Panc1 (cell line): ENCODE data around the gene MAD1L1. TPM values are rescaled to one million over a fixed set of nuclear protein-coding genes. Genes with fewer than 3 reads are reported as not detected.

Experiments used
- ATAC-seq: fragments of 200-7000 bp; cut with Tn5 transposase; 2 replicates; pipeline ENCODE4 v1.9.1; 2020; ENCODE audit warnings: mild to moderate bottlenecking, moderate library complexity
- BruUV-seq: library from RNA; stranded (reverse); fragments of 400-500 nt; replicated peaks from 2 replicates; lab custom pipeline; 2021; lab: Mats Ljungman, UMichigan
- CTCF ChIA-PET: fragments of 300-600 bp; sonication (Branson Sonifier 250); formaldehyde crosslinking; loops from one replicate; lab custom pipeline; 2022; ENCODE audit warnings: antibody characterized with exemption; lab: Charles Lee
- POLR2A ChIA-PET: fragments of 300-600 bp; sonication (Branson Sonifier 250); formaldehyde crosslinking; loops from one replicate; lab custom pipeline; 2022; ENCODE audit warnings: antibody characterized with exemption; lab: Charles Lee
- DNase-seq: peaks from one replicate; pipeline ENCODE4 v3.0.0-alpha.2; 2010; ENCODE audit warnings: low read depth, low spot score
- H3K27ac ChIP-seq: 2 replicates; pipeline ENCODE4 v1.5.1; 2011; ENCODE audit warnings: mild to moderate bottlenecking, low read length, inconsistent platforms
- H3K27me3 ChIP-seq: fragments of 200-500 bp; sonication (Bioruptor generic); 2 replicates; pipeline ENCODE4 v1.6.0; 2014; ENCODE audit warnings: low read length, inconsistent platforms; ENCODE audit not compliant: control insufficient read depth, insufficient read depth
- H3K36me3 ChIP-seq: fragments of 200-500 bp; sonication (Bioruptor generic); 2 replicates; pipeline ENCODE4 v1.5.1; 2014; ENCODE audit warnings: inconsistent platforms, mild to moderate bottlenecking, low read length, moderate library complexity; ENCODE audit not compliant: control insufficient read depth, insufficient read depth
- H3K4me1 ChIP-seq: 2 replicates; pipeline ENCODE4 v1.5.1; 2011; ENCODE audit warnings: inconsistent platforms, mild to moderate bottlenecking, low read length, moderate library complexity; ENCODE audit not compliant: control insufficient read depth, insufficient read depth
- H3K4me3 ChIP-seq, 2 experiments: 2 replicates each; pipeline ENCODE4 v1.5.1; 2011 to 2012; ENCODE audit warnings: low read depth in 2 of 2, low read length in 2 of 2, mild to moderate bottlenecking in 2 of 2, inconsistent platforms in 1 of 2, moderate library complexity in 1 of 2
- H3K9me3 ChIP-seq: fragments of 200-500 bp; sonication (Bioruptor generic); 2 replicates; pipeline ENCODE4 v1.5.1; 2014; ENCODE audit warnings: low read depth, mild to moderate bottlenecking, inconsistent platforms, low read length, moderate library complexity; ENCODE audit not compliant: control insufficient read depth, insufficient read depth
- POLR2AphosphoS5 ChIP-seq: IDR thresholded peaks from 2 replicates; pipeline ENCODE4 v1.6.1; 2012; ENCODE audit warnings: mild to moderate bottlenecking, low read depth, low read length, moderate library complexity
- SIN3A ChIP-seq: IDR thresholded peaks from 2 replicates; pipeline ENCODE4 v1.6.1; 2012; ENCODE audit warnings: low read depth, mild to moderate bottlenecking, low read length, moderate library complexity, borderline replicate concordance; ENCODE audit not compliant: insufficient read depth
- TCF7L2 ChIP-seq: IDR thresholded peaks from 2 replicates; pipeline ENCODE4 v1.6.1; 2011; ENCODE audit warnings: mild to moderate bottlenecking, low read depth, low read length, inconsistent platforms
- in situ Hi-C: cut with HindIII; loops from 2 replicates; pipeline ENCODE4 v1.10.0; 2016; ENCODE audit warnings: low sequenced_read_pairs, low pct_unique_long_range_greater_than_20kb
- intact Hi-C: fragments of 100-400 bp; cut with micrococcal nuclease; formaldehyde crosslinking; loops from one replicate; pipeline ENCODE4 v1.10.0; 2022; ENCODE audit not compliant: unreplicated experiment
- total RNA-seq: library from RNA; stranded (reverse); gene quantifications from one replicate; pipeline ENCODE4 v1.2.1, GENCODE V29; 2021; ENCODE audit not compliant: unreplicated experiment
- TF ChIP-seq, protein P1 (sequence below), 2 experiments: IDR thresholded peaks; 2 replicates each; pipeline ENCODE4 v1.6.1; 2011 to 2012; ENCODE audit warnings: low read depth in 2 of 2, control low read depth in 1 of 2, low read length in 1 of 2, mild to moderate bottlenecking in 1 of 2, moderate library complexity in 1 of 2; ENCODE audit not compliant: insufficient read depth in 1 of 2
- TF ChIP-seq, protein P2 (sequence below): fragments of 450-650 bp; IDR thresholded peaks from 2 replicates; pipeline ENCODE4 v1.5.1; 2017; ENCODE audit warnings: mild to moderate bottlenecking

The MAD1L1 gene
- total RNA-seq, 1 experiment from 2014 or later = 70.8 TPM

DNA sequence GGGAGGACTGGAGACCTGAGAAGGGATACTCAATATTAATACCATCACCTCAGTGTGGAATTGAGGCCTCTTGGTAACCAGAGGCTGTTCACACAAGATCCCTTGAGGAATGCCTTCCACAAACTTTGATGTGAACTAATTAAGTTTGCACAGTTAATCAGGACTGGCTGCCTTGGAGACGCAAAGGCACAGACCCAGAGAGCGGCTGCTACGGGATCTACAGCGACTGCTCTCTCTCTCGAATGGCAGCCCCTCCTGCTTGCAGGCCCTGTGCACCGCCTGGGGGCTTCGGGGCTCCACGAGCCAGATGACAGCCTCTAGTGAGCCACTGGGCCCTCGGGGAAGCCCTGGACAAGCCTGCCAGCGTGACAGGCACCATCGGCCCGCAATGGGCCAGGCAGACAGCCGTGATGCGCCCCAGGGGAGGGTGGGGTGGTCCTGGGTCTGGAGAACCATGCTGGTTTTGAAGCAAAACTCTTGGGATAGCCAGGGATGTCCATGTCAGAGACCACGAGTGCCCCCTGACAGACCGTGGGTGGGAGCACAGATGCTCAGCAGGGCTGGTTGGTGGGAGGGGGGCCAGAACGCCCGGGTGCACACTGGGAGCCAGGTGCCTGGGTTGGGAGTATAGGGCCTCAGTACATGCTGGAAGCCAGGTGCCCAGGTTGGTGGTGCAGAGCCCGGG is 367.0 kb downstream of the MAD1L1 start:
- H3K4me3 ChIP-seq = no peak overlapping the region
- H3K36me3 ChIP-seq = no peaks in the 10 kb centered on the region
- ATAC-seq = no peak
- H3K9me3 ChIP-seq = no peaks in the 10 kb centered on the region
- DNase-seq = no peak
- BruUV-seq = no TSS peak
- H3K27me3 ChIP-seq = no peaks in the 10 kb centered on the region
- ChIA-PET CTCF (no interaction called here), POLR2A (no interaction called here)
- intact Hi-C loops = no loop called here
- in situ Hi-C loops = no loop called here
- no peak overlapping the region for H3K27ac ChIP-seq
- no peak for TF ChIP-seq TCF7L2
- 0 out of 2 replicates have a peak, but pooled peaks cover 3% of the 10 kb centered on the region for H3K4me1 ChIP-seq

DNA sequence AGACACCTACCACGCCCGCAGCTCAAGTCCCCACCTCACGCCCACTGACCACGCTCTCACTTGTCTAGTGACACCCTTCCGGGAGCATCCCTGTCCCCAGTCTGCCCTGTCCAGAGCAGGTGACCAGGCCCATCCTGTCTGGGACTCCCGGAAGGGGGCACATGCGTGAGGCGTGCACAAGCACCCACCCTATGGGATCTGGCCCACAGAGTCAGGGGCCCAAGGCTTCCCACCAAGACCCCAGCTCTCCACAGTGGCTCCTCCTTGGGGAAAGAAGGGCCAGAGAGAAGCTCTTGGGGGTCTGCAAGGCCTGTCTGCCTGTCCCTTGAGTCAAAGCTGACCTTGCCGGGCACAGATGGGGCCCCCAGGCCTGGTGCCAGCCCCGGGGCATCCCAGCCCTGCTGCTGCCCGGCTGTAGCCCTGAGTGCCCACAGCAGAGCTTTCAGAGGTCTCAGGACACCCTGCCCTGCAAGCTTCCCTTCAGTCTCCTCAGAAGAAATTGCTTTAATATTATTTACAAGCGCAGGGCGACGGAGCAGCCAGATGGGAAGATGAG is 367.7 kb downstream of the MAD1L1 start:
- no peak for ATAC-seq
- Histone ChIP-seq H3K27ac (no peak overlapping the region), H3K4me1 (0 out of 2 replicates have a peak, but pooled peaks cover 3% of the 10 kb centered on the region), H3K4me3 (no peak overlapping the region), H3K9me3 (no peaks in the 10 kb centered on the region), H3K36me3 (no peaks in the 10 kb centered on the region), H3K27me3 (no peaks in the 10 kb centered on the region)
- TF ChIP-seq, protein P1, sequence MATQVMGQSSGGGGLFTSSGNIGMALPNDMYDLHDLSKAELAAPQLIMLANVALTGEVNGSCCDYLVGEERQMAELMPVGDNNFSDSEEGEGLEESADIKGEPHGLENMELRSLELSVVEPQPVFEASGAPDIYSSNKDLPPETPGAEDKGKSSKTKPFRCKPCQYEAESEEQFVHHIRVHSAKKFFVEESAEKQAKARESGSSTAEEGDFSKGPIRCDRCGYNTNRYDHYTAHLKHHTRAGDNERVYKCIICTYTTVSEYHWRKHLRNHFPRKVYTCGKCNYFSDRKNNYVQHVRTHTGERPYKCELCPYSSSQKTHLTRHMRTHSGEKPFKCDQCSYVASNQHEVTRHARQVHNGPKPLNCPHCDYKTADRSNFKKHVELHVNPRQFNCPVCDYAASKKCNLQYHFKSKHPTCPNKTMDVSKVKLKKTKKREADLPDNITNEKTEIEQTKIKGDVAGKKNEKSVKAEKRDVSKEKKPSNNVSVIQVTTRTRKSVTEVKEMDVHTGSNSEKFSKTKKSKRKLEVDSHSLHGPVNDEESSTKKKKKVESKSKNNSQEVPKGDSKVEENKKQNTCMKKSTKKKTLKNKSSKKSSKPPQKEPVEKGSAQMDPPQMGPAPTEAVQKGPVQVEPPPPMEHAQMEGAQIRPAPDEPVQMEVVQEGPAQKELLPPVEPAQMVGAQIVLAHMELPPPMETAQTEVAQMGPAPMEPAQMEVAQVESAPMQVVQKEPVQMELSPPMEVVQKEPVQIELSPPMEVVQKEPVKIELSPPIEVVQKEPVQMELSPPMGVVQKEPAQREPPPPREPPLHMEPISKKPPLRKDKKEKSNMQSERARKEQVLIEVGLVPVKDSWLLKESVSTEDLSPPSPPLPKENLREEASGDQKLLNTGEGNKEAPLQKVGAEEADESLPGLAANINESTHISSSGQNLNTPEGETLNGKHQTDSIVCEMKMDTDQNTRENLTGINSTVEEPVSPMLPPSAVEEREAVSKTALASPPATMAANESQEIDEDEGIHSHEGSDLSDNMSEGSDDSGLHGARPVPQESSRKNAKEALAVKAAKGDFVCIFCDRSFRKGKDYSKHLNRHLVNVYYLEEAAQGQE (IDR thresholded peaks at IDR 0.05; ENCODE audit: insufficient read depth in 1 of 2, low read depth in 2 of 2, low read length in 1 of 2) = no peak
- TF ChIP-seq, protein P2, sequence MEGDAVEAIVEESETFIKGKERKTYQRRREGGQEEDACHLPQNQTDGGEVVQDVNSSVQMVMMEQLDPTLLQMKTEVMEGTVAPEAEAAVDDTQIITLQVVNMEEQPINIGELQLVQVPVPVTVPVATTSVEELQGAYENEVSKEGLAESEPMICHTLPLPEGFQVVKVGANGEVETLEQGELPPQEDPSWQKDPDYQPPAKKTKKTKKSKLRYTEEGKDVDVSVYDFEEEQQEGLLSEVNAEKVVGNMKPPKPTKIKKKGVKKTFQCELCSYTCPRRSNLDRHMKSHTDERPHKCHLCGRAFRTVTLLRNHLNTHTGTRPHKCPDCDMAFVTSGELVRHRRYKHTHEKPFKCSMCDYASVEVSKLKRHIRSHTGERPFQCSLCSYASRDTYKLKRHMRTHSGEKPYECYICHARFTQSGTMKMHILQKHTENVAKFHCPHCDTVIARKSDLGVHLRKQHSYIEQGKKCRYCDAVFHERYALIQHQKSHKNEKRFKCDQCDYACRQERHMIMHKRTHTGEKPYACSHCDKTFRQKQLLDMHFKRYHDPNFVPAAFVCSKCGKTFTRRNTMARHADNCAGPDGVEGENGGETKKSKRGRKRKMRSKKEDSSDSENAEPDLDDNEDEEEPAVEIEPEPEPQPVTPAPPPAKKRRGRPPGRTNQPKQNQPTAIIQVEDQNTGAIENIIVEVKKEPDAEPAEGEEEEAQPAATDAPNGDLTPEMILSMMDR = no peak
- intact Hi-C loops (no loop called here), in situ Hi-C loops (no loop called here)
- ChIA-PET POLR2A (no interaction called here), CTCF (no interaction called here)
- no TSS peak for BruUV-seq
- no peak for DNase-seq

DNA sequence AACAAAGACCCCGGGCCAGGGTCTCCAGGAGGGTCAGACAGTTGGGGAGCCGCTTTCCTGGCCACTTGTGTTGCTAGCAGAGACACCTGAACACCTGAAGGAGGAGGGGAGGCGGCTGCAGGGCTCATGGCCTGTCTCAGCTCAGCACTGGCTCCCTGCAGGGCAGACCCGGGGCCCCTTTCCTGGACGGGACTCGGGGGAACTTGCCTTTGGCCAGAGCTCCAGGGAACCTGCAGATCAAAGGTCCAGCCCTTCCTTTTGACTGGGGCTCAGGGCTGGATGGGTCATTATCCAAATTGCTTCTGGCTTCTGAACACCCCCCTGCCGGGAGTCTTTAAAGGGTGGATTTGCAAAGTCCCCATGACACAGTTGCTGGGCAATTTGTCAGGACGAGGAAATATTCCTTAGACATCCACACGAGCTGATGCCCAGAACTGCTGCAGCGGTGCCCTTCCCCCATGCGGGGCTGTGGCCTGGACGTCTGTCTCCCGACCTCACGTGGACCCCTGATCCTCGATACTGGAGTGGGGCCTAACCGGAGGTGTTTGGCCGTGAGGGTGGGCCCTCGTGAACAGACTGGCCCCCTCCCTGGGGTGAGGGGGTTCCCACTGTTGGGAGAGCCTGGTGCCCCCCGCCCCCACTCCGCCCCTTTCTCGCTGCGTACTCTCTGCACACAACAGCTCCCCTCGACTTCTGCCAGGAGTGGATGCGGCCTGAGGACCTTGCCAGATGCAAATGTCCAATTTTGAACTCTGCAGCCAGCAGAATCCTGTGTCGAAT is 368.4 kb downstream of the MAD1L1 start:
- POLR2A ChIA-PET = no interaction called here

More for the DNA sequence above, 368.4 kb downstream of the MAD1L1 start:
- no peaks in the 10 kb centered on the region for H3K36me3 ChIP-seq
- H3K27ac ChIP-seq = no peak overlapping the region
- TF ChIP-seq POLR2AphosphoS5 = no peak
- TF ChIP-seq, protein P2 = no peak
- no peak for TF ChIP-seq SIN3A
- no peak for TF ChIP-seq TCF7L2
- TF ChIP-seq, protein P1 (IDR thresholded peaks at IDR 0.05; ENCODE audit: insufficient read depth in 1 of 2, low read depth in 2 of 2, low read length in 1 of 2) = no peak
- BruUV-seq = no TSS peak
- in situ Hi-C loops = no loop called here
- no peak for DNase-seq
- CTCF ChIA-PET = no interaction called here
- intact Hi-C loops = no loop called here
- no peaks in the 10 kb centered on the region for H3K9me3 ChIP-seq
- no peaks in the 10 kb centered on the region for H3K27me3 ChIP-seq
- no peak overlapping the region for H3K4me3 ChIP-seq
- ATAC-seq = no peak
- H3K4me1 ChIP-seq = 0 out of 2 replicates have a peak, but pooled peaks cover 3% of the 10 kb centered on the region
